ENCODE results near the gene MUC5AC.

Gene MUC5AC

GRCh38 chr11:1217151-1217550, 59.4 kb downstream of the MUC5AC start:
- DNase-seq: no peak

GRCh38 chr11:1218256-1218787, 60.6 kb downstream of the MUC5AC start:
- DNase-seq: no peak

GRCh38 chr11:1218788-1219445, 61.2 kb downstream of the MUC5AC start:
- no peak for DNase-seq

- no peak for DNase-seq
Observed at GRCh38 chr11:1219446-1219833, 61.7 kb downstream of the MUC5AC start.

- no peak for DNase-seq
Observed at GRCh38 chr11:1219834-1220815, 62.4 kb downstream of the MUC5AC start.

- no peak for DNase-seq
Observed at GRCh38 chr11:1220941-1221721, 63.4 kb downstream of the MUC5AC start.

- no peak for DNase-seq
Observed at GRCh38 chr11:1221848-1222311, 64.1 kb downstream of the MUC5AC start.

- no peak for DNase-seq
Observed at GRCh38 chr11:1222491-1223345, 65.0 kb downstream of the MUC5AC start, which contains the start of gene MUC5B. MUC5B (plus strand) TSS chr11:1223066; CDS start chr11:1223124, 58 bp downstream.

- no peak for DNase-seq
Observed at GRCh38 chr11:1223346-1224110, 65.8 kb downstream of the MUC5AC start.

GRCh38 chr11:1224111-1224490, 66.3 kb downstream of the MUC5AC start:
- DNase-seq: no peak

- DNase-seq: no peak
Observed at GRCh38 chr11:1224491-1225385, 67.0 kb downstream of the MUC5AC start.

GRCh38 chr11:1225386-1226225, 67.9 kb downstream of the MUC5AC start:
- no peak for DNase-seq

- no peak for DNase-seq
Observed at GRCh38 chr11:1226226-1226985, 68.7 kb downstream of the MUC5AC start.

- no peak for DNase-seq
Observed at GRCh38 chr11:1226986-1227550, 69.3 kb downstream of the MUC5AC start.

GRCh38 chr11:1227551-1228100, 69.9 kb downstream of the MUC5AC start:
- no peak for DNase-seq

- no peak for DNase-seq
Observed at GRCh38 chr11:1228101-1228821, 70.5 kb downstream of the MUC5AC start.

All from NCI-H146 (cell line).